HG02588 (cell line): ENCODE data around the gene ZBTB40.

Experiments used
- ATAC-seq: cut with Tn5 transposase; IDR thresholded peaks from one replicate; pipeline ENCODE4 v1.9.1; 2021; ENCODE audit warnings: mild to moderate bottlenecking, moderate library complexity; ENCODE audit not compliant: unreplicated experiment

ZBTB40 gene

DNA sequence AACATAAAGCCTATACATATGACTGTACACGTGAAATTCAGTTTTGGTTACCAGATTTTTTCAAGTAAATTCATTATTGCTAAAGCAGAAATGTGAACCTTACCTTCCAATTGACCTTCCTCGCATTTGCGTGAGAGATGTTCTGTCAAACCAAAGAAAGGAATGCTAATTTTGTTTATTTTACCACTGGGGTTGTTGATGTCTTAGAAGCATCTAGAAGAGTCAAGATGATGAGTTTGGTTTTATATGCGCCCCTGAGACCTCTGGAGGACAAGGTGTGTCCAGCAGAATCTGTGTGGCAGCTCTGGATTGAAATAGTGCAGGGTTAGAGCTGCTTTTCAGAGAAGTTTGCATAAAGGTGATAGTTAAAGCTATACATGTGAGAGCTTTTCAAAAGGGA is 48.4 kb downstream of the ZBTB40 start:
- ATAC-seq, result no peak

DNA sequence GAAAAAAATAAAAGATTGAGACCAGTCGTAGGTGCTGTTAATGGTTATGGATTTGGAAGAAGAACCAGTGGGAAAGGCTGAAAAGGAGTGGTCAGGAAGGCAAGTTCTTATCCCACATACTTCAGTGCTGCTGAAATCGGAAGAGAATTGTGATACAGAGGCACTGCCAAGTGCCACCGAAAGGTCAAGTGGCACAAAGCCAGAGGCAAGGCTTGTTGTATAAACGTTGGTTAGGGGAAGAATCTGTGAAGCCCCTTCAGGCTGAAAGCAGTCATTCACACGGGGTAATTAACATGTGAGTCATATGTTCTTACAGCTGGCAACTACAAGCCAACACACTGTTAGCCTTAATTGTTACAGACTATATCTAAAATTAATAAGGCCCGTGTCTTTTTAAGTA is 48.8 kb downstream of the ZBTB40 start:
- ATAC-seq, result no peak

DNA sequence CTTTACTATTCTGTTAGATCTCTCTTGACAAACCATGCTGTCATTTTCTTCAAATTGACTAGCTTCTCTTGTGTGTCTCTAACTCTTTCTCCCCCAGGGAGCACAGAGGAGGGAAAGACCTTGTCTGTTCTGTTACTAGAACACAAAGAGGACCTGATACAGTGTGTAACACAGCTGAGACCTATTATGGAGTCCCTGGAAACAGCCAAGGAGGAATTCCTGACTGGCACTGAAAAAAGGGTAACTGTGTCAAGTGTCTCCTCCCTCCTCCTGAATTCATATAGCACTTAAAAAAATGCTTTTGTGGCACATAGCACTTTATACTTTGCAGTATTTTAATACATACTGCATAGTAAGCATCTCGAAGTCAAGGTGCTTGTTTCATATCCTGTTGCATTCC is 50.6 kb downstream of the ZBTB40 start:
- ATAC-seq, result no peak

DNA sequence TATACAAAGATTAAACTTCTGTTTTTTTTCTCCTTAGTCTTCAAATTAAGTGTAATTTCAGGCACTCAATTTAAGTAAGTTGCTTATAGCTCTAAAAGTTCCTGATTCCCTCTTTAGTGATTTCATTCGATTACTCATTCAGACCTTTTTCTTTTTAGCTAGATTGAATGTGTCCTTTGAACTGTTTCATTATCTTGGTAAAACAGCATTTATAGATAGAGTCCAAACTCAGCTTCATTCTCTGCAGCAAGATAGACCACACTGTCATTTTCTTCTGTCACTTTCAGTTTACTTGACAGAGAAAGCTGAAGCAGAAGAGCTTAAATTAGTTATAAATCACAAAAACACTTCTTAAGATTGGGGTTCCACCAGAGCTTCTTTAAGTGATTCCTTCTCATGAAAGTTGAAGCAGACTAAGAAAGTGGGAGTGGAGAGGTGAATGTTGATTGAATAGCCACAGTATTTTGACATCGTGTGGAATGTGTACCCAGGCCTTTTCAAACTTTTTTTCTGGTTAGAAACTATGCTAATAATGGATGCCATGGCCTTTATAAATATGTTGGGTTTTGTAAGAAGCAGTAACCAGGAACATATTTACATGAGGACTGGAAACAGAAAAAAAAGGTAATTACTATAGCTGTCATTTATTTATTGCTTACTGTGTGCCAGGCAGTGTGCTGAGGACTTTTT is 52.2 kb downstream of the ZBTB40 start:
- no peak for ATAC-seq

DNA sequence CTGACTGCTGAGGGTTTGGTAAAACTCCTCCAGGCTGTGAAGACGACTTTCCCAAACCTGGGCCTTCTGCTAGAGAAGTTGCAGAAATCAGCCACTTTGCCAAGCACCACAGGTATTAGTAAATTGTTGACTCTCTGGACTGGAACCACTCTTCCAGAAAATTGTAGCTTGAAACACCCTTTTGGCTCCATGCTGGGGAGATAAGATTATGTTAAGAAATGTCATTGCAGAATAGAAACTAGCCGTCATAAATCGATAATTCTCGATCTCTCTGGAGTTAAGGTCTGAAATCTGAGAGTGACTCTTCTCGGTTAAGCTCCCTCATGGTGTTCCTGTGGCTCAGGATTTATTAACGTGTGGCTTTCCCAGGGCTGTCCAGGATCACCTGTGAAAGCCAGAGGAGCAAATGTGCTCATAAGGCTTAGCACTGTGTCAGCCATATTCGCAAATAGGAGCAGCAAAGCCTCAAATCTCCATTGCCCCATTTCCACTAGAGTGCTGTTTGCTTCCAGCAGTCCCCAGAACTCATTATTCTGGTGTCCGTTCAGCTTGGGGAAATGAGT is 54.6 kb downstream of the ZBTB40 start:
- no peak for ATAC-seq

DNA sequence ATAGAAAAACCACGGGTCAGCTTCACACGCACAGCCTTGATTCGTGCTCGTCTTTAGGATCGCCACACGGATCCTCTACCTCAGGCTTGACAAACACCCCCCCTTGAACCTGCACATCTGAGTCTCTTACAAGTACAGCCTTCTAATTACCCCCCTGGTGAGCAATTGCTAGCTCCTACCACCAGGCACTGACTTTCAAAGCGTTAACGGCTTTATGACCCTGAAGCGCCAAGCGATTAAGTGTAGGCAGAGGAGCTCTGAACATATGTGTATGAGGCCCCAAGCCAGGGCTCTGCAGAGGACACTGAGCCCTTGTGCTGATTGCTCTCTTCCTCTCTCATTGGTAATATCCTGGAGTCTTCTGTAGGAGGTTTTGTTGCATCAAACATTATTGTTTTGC is 55.9 kb downstream of the ZBTB40 start:
- ATAC-seq, result no peak

DNA sequence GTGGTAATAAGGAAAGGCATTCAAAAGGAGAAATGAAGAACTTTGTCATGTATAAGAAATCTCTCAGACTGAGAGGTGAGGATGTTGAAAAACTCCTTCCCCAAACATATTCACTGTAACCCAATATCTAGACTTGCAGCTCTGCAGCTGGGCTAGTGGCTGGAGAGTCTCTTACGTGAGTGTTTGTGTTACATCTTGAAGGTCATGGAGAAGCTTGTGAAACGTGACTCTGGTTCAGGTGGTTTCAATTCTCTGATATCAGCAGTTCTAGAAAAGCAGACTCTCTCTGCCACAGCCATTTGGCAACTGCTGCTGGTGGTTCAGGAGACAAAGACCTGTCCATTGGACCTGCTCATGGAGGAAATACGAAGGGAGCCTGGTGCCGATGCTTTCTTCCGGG is 56.7 kb downstream of the ZBTB40 start:
- no peak for ATAC-seq

DNA sequence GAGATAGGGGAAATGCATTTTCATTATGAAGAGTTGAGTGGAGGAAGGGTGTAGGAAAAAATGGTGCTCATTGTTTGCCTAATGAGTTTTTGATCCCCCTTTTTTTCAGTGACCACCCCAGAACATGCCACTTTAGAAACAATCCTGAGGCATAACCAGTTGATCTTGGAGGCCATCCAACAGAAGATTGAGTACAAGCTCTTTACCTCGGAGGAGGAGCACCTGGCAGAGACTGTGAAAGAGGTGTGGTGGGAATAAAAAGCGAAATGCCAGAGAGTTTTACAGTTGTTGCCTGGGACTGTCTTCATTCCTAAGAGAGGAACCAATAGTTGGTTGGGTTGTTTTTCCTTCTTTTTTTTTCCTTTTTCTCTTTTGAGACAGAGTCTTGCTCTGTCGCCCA is 57.3 kb downstream of the ZBTB40 start:
- ATAC-seq, result no peak

DNA sequence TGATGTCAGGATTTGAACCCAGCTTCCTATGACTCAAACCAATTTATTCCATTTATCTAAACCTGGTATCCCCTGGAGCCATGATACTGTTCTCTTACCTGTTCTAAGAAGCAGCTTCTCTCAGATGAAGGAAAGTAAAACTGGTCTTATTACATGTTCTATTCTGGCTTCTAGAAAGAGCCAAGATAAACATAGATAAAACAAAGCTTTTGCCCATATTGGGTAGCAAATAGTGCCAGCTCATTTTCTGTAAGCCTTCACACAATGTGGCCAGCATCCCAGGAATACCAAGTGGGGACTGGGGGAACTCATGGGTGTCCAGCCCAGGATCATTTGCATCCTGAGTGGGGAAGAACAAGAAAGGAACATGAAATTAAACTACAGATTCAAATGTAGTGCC is 58.2 kb downstream of the ZBTB40 start:
- ATAC-seq, result no peak

DNA sequence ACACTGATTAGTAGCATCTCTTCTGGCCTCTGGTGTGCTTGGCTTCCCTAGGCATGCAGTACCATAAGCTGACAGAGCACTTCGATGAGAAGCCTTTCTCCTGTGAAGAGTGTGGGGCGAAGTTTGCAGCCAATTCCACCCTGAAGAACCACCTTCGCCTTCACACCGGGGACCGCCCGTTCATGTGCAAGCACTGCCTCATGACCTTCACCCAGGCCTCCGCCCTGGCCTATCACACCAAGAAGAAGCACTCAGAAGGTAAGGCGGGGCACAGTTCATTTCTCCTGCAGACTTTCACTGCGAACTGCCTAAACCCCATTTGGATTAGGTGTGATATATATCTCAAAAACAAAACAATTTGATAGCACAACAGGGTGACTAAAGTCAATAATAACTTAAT is 61.2 kb downstream of the ZBTB40 start:
- ATAC-seq, result no peak

DNA sequence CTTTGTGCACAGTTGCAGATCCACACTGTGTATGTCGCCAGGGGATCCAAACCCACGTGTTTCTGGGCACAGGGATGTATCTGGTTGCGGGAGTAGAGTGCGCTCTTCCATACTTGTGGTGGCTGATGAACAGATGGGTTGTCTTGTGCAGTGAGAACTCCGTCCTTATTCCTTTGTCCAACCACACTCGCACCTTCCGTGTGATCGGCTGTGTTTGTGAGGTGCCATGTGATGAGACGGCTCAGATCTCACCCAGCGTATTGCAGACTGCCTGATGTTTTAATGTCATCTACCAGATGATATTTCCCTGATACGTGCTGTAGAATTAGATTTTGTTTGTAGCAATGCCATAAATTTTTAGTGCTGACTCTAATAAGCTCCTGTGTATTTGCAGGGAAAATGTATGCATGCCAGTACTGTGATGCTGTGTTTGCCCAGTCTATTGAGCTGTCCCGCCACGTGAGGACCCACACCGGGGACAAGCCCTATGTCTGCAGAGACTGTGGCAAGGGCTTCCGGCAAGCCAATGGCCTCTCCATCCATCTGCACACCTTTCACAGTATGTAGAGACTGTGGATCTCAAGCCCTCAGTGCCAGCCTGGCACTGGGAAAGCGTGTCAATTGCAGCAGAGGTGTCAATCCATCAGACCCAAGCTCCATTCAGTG is 65.4 kb downstream of the ZBTB40 start:
- no peak for ATAC-seq

DNA sequence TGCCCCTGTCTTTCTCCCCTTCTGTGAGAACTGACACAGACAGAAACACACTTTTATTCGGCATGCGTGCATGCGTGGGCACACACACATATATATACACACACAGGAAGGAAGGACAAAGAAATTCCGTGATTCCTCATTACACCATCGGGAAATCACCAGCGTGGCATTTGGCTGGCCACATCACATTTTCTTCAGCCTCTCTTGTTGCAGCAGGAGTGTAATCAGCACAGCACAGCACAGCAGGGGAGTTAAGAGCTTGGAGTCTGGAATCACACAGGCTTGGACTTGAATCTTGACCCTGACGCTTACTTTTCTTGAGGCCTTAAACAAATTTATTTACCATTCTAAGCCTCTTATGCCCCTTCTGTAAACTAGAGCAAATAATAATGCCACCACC is 66.3 kb downstream of the ZBTB40 start:
- ATAC-seq, result no peak

DNA sequence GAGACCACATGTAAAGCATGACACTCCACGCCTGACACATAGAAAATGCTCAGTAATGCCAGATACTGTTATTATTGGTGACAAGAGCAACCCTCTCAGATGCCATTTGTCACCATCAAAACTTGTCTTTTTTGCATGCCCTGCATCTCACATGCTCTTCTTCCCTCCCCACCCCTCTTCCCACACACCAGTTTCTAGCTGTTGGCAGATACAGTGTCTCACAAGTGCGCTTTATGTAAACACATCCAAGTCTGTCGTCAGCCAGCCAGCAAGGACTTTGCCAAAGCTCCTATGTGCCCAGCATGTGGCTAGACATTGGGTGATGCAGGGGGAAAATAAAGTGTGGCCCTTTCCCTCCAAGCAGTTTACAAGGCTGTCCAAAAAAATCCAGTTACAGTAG is 66.7 kb downstream of the ZBTB40 start:
- ATAC-seq, result no peak

DNA sequence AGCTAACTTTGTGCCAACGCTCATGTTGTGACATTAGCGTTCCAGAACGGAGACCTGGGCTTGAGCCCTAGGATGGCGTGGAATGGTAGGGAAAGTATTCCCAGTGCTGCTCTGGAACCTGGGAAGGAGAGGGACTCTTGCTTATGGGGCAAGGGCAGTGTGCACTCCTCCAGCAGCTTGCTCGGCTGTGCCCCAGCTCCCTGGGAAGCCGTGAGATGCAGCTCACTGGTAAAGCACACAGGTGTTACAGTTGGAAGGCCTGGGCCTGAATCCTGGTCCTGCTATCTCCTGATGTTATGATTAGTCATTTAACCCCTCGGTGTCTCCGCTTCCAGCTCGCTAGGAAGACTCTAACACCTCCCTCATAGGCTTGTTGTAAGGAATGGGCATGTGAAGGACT is 69.2 kb downstream of the ZBTB40 start:
- no peak for ATAC-seq

DNA sequence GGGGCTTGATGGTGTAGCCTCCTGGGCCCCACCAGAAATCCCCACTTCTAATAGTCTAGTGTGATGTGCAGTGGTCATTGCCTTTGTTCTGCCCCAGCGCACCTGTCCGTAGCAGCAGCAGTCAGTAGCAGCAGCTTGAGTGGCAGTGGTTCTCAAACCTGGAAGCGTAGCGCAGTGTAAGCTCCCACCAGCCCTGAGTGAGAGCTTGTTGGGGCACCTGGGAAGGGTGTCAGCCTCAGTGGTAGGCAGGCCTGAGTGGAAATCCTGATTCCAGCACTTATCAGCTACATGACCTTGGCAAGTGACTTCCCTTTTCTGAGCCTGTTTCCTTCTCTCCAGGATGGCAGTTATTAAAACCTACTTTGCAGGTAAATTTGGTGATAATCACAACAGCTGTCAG is 70.0 kb downstream of the ZBTB40 start:
- no peak for ATAC-seq

DNA sequence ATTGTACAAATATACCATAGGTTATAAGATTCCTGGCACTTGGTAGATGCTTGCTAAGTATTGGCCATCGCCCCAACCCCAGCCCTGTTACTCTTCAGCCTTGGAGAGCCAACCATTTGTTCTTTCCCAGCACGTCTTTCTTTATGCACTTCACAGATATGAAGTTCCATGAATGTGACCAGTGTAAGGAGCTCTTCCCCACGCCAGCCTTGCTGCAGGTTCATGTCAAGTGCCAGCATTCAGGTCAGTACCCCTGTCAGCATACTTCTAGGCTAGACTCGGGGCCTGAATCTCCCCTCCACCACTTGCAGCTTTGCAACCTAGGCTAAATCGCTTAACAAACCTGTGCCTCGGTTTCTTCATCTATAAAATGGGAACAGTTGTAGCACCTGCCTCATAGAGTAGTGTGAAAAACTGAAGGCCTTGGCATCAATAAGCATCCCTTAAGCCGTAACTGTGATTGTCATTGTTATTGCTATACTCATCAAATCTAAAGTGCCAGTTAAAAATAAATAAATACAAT is 70.6 kb downstream of the ZBTB40 start:
- no peak for ATAC-seq

DNA sequence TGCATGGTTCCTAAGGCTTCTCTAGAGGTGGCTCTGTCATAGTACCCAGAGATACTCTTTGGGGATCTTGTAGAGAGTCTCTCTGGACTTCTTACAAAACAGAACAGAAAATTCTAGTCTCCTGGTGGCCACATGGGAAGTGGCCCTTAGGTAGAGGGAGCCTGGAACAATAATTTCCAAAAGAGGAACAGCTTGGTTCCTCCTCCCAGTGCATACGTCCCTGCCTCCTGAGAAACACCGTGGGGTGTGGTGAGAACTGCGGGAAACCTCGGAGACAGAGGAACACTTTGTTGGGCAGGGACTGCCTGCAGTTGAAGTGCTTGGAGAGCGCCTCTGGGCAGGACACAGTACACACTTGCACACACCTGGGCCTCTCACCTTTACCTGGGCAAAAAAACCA is 72.8 kb downstream of the ZBTB40 start:
- no peak for ATAC-seq

DNA sequence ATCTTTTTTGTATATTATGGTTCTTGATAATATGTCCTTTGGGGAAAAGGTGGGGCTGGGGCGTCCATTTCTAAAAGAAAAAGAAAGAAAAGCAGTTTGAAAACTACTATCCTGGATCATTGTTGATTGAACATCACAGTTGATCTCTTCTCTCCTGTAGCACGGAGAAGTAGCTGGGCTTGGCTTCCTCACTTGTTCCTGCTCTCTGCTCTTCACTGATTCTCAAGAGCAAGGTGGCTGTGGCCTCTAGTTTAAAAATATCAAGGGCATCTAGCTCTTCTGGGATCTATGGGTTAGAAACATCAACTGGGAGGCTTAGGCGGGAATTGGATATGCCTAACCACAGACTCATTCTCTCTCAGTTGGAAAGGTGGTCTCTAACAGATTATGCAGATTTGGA is 73.6 kb downstream of the ZBTB40 start:
- no peak for ATAC-seq

DNA sequence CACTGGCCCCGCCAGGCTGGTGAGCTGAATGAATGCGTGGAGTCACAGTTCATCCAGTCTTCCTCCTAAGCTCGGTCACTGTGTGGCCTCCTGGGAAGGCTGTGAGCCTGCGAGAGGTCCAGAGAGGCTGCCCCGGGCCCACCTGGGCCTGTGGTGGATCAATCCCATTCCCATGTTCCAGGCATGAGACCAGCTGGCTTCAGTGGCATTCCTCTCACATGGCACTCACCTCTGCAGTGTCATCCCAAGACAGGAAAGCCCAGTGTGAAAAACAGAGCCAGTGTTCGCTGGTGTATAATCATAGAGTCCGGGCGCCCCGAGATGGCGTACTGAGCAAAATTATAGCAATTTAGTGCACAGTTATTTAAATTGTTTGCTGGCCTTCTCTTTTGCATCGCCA is 74.0 kb downstream of the ZBTB40 start:
- no peak for ATAC-seq

DNA sequence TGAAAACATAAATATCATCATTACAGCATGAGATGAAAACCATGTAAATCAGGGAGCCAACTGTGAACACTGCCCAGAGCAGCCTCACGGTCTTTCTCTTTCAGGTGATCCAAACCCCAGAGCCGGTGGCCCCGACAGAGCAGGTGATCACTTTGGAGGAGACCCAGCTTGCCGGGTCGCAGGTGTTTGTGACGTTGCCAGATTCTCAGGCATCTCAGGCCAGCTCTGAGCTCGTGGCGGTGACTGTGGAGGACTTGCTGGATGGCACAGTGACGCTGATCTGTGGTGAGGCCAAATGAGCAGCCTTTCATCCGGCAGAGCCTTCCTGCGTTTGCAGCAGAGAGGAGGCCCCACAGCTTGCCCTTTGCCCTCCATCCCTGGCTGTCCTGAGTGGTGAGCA is 74.4 kb downstream of the ZBTB40 start:
- ATAC-seq, result no peak

DNA sequence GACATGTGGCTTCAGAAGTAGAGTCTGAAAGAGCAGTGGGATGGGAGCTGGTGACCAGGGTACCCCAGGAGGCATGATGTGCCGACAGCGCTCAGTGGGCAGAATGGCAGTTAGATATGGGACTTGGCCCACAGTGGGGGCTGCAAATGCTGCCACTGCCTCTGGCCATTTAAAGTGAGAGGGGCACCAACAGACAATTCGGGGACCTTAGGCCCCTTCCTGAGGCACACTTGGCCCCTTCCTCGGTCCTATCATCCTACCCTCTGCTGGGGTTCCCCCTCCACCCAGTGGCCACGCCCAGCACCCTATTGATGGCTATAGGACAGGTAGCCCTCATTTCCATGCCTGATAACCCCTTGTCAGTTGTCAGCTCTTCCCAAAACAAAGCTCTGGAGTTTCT is 75.0 kb downstream of the ZBTB40 start:
- no peak for ATAC-seq

DNA sequence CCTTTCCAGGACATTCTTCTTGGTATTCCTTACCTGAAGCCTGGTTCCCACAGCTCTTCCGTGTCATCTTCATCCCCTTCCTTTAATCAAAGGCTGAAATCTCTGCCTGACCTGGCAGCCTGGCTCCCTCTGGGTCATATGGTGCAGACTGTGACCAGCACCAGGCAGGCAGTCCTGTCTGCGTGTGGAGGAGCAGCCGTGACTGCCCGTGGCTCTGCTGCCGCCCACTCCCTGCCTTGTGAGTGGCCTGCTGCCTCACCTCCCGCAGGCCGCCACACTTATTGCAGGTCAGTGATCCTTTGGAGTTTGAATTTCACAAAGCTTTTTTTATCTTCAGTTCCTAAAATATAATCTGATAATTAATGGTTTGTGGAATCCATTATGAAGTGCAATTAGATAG is 75.5 kb downstream of the ZBTB40 start:
- no peak for ATAC-seq
